ENCODE results near the gene DGKH. TPM values are rescaled to one million over a fixed set of nuclear protein-coding genes. Genes with fewer than 3 reads are reported as not detected.

Gene DGKH
- total and polyA plus RNA-seq, 2 of the 13 experiments (the other 11 are each of a cell fraction or from before 2014, with no cell fraction given): 0.01 to 0.13 TPM

- ChIA-PET POLR2A (no interaction called here), CTCF (ENCODE audit: low intra/inter-chr PET ratio, low total read pairs) (no interaction called here)
- H2AFZ ChIP-seq (ENCODE audit: low read length): no peak overlapping the region
- in situ Hi-C loops (cut with HindIII; ENCODE audit: extremely low pct_ligation_motif_present, low pct_unique_long_range_greater_than_20kb): no loop called here
- H3K27ac ChIP-seq (ENCODE audit: extremely low read length, insufficient read depth, low read length): no peak overlapping the region
- H3K9me3 ChIP-seq (ENCODE audit: low read length): no peaks in the 10 kb centered on the region
- intact Hi-C loops (cut with micrococcal nuclease; ENCODE audit: unreplicated experiment): no loop called here
- no peaks in the 10 kb centered on the region for H3K4me1 ChIP-seq (ENCODE audit: insufficient read depth, low read length)
- H4K20me1 ChIP-seq (ENCODE audit: insufficient read depth, low read length): no peaks in the 10 kb centered on the region
- H3K79me2 ChIP-seq (ENCODE audit: insufficient read depth, low read length): no peaks in the 10 kb centered on the region
- TF ChIP-seq ZNF33B (CRISPR knock-in tag; IDR thresholded peaks at IDR 0.05) (no peak), TBP (CRISPR knock-in tag; IDR thresholded peaks at IDR 0.05) (no peak), TP53 (CRISPR knock-in tag; conservative IDR thresholded peaks at IDR 0.05) (no peak), FOXO4 (CRISPR knock-in tag; conservative IDR thresholded peaks at IDR 0.05) (no peak), MEF2D (CRISPR knock-in tag; IDR thresholded peaks at IDR 0.05) (no peak), CAMTA2 (CRISPR knock-in tag; IDR thresholded peaks at IDR 0.05; ENCODE audit: borderline replicate concordance) (no peak), ZNF430 (CRISPR knock-in tag; IDR thresholded peaks at IDR 0.05) (no peak), NFE2L1 (CRISPR knock-in tag; IDR thresholded peaks at IDR 0.05; ENCODE audit: borderline replicate concordance) (no peak), CREBL2 (CRISPR knock-in tag; IDR thresholded peaks at IDR 0.05; ENCODE audit: borderline replicate concordance) (no peak), SP4 (CRISPR knock-in tag; IDR thresholded peaks at IDR 0.05) (no peak), ZBTB39 (CRISPR knock-in tag; IDR thresholded peaks at IDR 0.05) (no peak), RORA (CRISPR knock-in tag; IDR thresholded peaks at IDR 0.05) (no peak), SOX6 (IDR thresholded peaks at IDR 0.05) (no peak), SOX6 (CRISPR knock-in tag; IDR thresholded peaks at IDR 0.05) (no peak)
- H3K4me2 ChIP-seq (ENCODE audit: low read depth, low read length): no peak overlapping the region
- DNase-seq (ENCODE audit: low spot score): no peak
- no TSS peak for BruUV-seq (replicated peaks)
- 62% methylated on average over 16 of the region's 16 CpGs for WGBS (ENCODE audit: low lambda C conversion rate)
- ATAC-seq: no peak
- H3K36me3 ChIP-seq (replicated peaks in 1 of 2; ENCODE audit: control insufficient read depth in 1 of 2, insufficient read depth in 2 of 2, low read length in 2 of 2): no peaks in the 10 kb centered on the region
- FAIRE-seq: no peak
- H3K9ac ChIP-seq (ENCODE audit: insufficient read depth, low read depth, low read length): no peak overlapping the region
- no peaks in the 10 kb centered on the region for H3K27me3 ChIP-seq (ENCODE audit: control insufficient read depth in 1 of 2, insufficient read depth in 2 of 2, low read length in 2 of 2)
- no peak overlapping the region for H3K4me3 ChIP-seq (replicated peaks in 1 of 3; ENCODE audit: insufficient read depth in 1 of 3, low read depth in 2 of 3, low read length in 3 of 3)
Measured at GRCh38 chr13:42083138-42083770, 34.8 kb downstream of the DGKH start.
